Sigmoid colon (tissue), 7 donors: Measurements from ENCODE around the gene GATD1. TPM values are rescaled to one million over a fixed set of nuclear protein-coding genes. Genes with fewer than 3 reads are reported as not detected.

ENCODE experiments used
- DNase-seq: peaks from one replicate; pipeline ENCODE4 v3.0.0-alpha.2; 2019
- H3K27ac ChIP-seq, 4 donors: fragments of 200-600 bp; sonication (generic); one replicate each; pipeline ENCODE4 v1.5.1; 2016 to 2019; ENCODE audit warnings: mild to moderate bottlenecking in 1 of 4
- H3K27me3 ChIP-seq, 3 donors: fragments of 200-600 bp; sonication (generic); one replicate each; pipeline ENCODE4 v1.5.1; 2019; ENCODE audit warnings: mild to moderate bottlenecking in 1 of 3
- H3K36me3 ChIP-seq, 4 donors: fragments of 200-600 bp; sonication (generic); one replicate each; pipeline ENCODE4 v1.5.1; 2016 to 2019
- H3K4me1 ChIP-seq, 4 donors: fragments of 200-600 bp; sonication (generic); one replicate each; pipeline ENCODE4 v1.5.1; 2017 to 2019
- H3K4me3 ChIP-seq, 4 donors: fragments of 200-600 bp; sonication (generic); one replicate each; pipeline ENCODE4 v1.5.1; 2017 to 2019; ENCODE audit warnings: mild to moderate bottlenecking in 2 of 4, moderate library complexity in 1 of 4
- H3K9me3 ChIP-seq, 4 donors: fragments of 200-600 bp in 3 of 4; sonication (generic) in 3 of 4; one replicate each; pipeline versions ENCODE4 v1.5.1 to v1.6.1; 2013 to 2019
- CTCF ChIP-seq, 4 experiments: fragments of 450-650 bp in 3 of 4; fragments of 200-600 bp in 1 of 4; IDR thresholded peaks; one replicate each; pipeline ENCODE4 v1.5.1; 2016 to 2019; ENCODE audit warnings: antibody characterized with exemption in 4 of 4, mild to moderate bottlenecking in 3 of 4, moderate library complexity in 2 of 4
- EP300 ChIP-seq, 4 donors: sonication (generic); formaldehyde crosslinking; IDR thresholded peaks; one replicate each; pipeline ENCODE4 v1.6.1; 2017; ENCODE audit warnings: antibody characterized with exemption in 4 of 4
- POLR2A ChIP-seq, 2 donors: fragments of 450-650 bp; IDR thresholded peaks; one replicate each; pipeline ENCODE4 v1.6.1; 2016; ENCODE audit warnings: antibody characterized with exemption in 2 of 2, mild to moderate bottlenecking in 2 of 2, moderate library complexity in 2 of 2
- POLR2AphosphoS5 ChIP-seq, 4 donors: sonication (generic); formaldehyde crosslinking; IDR thresholded peaks; one replicate each; pipeline ENCODE4 v1.6.1; 2017; ENCODE audit warnings: antibody characterized with exemption in 4 of 4
- WGBS, 2 donors: extraction: QIAGEN DNeasy Blood & Tissue Kit; methylation state at CpG; one replicate each; pipeline ENCODE4 v1.1.7; 2013; 5-methylcytosine and 5-hydroxymethylcytosine counted together
- intact Hi-C: fragments of 100-400 bp; cut with DNase I; formaldehyde crosslinking; loops from one replicate; pipeline ENCODE4 v1.15.1; 2023
- polyA plus RNA-seq, 3 donors: library from polyadenylated mRNA; stranded (reverse); fragments of 200-250 nt; gene quantifications; one replicate each; pipeline ENCODE4 v1.2.3, GENCODE V29; 2013
- total RNA-seq, 4 donors: library from RNA; depleted of rRNA; stranded (reverse); fragments of >200 nt; gene quantifications; one replicate each; pipeline ENCODE4 v1.1.0, GENCODE V29; 2016
- donor health status: healthy with polysubstance abuse.
- donor health status: Bipolar disorder and iron deficiency.
- donor health status: healthy.

GATD1 gene
- total and polyA plus RNA-seq, 7 donors, result 6.7 to 55.9 (median 15.7) TPM

GRCh38 chr11:789943-790342 is 12.7 kb upstream of the GATD1 start, which contains the start of gene CEND1:
Gene CEND1, minus strand, starts transcription at chr11:790090. Its CDS starts 1,514 bp downstream, at chr11:788576.
- no peak within 1 kb of the TSS for H3K27ac ChIP-seq
- H3K4me3 ChIP-seq, result no peak within 1 kb of the TSS
- no peak for DNase-seq
- H3K9me3 ChIP-seq, result no peaks in the 10 kb centered on the region
- TF ChIP-seq EP300 (IDR thresholded peaks at IDR 0.05), result no peak
- no peak for TF ChIP-seq POLR2A (IDR thresholded peaks at IDR 0.05)
- no peak for TF ChIP-seq CTCF (IDR thresholded peaks at IDR 0.05)
- no peak for TF ChIP-seq POLR2AphosphoS5 (IDR thresholded peaks at IDR 0.05)
- intact Hi-C loops, result no loop called here
- peaks cover 18 to 46% (median 22%) of the 10 kb centered on the region in 3 donors for H3K27me3 ChIP-seq
- WGBS, 2 donors, result 5 to 6% methylated on average over 44 of the region's 44 CpGs
- peaks cover 0 to 12% (median 2%) of the 10 kb centered on the region in 4 donors for H3K36me3 ChIP-seq
- peaks cover 0 to 12% (median 9%) of the 10 kb centered on the region in 4 donors for H3K4me1 ChIP-seq

DNA sequence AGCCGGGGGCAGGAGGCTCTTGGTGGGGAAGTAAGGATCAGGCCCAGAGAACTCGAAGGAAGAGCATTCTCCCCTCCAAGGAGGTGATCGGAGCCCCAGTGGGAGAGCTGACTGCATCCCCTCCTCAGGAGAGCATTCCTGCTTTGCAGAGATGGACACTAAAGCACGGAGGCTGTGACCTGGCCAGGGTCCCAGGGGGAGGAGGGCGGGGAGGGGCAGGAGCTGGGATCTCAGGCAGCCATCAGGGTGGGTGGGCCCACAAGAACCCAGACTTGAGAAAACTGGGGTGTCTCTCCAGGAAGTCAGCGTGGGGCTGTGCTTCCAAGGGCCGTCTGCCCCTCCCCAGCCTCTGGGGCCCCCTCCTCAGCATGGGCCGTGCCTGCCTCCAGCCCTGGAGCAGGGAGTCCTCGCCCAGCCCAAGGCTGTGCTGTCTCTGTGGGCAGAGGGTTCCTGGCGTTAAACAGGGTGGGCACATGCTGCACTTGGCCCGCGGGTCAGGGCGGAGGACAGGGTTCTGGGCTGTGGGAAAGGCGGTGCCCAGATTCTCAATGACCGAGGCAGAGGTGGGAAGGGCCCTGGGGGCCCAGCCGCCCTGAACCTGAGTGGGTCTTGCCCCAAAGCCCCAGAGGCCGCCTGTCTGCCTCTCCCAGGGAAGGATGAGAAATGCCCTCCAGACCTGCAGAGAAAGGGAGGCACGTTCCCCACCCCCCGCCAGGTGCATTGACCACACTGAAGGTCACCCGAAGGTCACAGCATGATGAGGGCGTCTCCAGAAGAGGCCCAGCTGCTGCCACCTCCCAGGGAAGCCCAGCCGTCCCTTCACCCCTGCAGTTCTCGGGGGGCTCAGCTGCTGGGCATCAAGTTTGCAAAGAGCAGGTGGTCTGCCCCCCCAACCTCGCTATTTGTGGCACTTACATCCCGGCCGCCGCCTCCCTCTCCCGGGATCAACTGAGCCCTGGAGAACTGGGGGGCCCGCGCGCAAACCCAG is 12.0 kb upstream of the GATD1 start:
- H3K9me3 ChIP-seq, result no peaks in the 10 kb centered on the region
- no peak overlapping the region for H3K4me3 ChIP-seq
- peaks cover 0 to 8% (median 3%) of the 10 kb centered on the region in 4 donors for H3K4me1 ChIP-seq
- H3K36me3 ChIP-seq, result peaks cover 0 to 12% (median 2%) of the 10 kb centered on the region in 4 donors
- peaks cover 18 to 46% (median 22%) of the 10 kb centered on the region in 3 donors for H3K27me3 ChIP-seq
- no peak for TF ChIP-seq POLR2A (IDR thresholded peaks at IDR 0.05)
- TF ChIP-seq POLR2AphosphoS5 (IDR thresholded peaks at IDR 0.05), result no peak
- no peak for TF ChIP-seq EP300 (IDR thresholded peaks at IDR 0.05)
- no peak for TF ChIP-seq CTCF (IDR thresholded peaks at IDR 0.05)
- intact Hi-C loops, result no loop called here
- H3K27ac ChIP-seq, result no peak overlapping the region
- 21 to 37% methylated on average over 31 of the region's 31 CpGs for WGBS, 2 donors
- no peak for DNase-seq

- WGBS, 2 donors, result 37 to 57% methylated on average over 28 of the region's 28 CpGs
Measured at GRCh38 chr11:788009-788640, 10.8 kb upstream of the GATD1 start.

GRCh38 chr11:787084-787675 is 9.9 kb upstream of the GATD1 start:
- Histone ChIP-seq H3K4me1 (peaks cover 0 to 20% (median 9%) of the 10 kb centered on the region in 4 donors), H3K36me3 (peaks cover 0 to 7% (median 2%) of the 10 kb centered on the region in 4 donors), H3K27ac (no peak overlapping the region), H3K9me3 (no peaks in the 10 kb centered on the region), H3K4me3 (no peak overlapping the region), H3K27me3 (peaks cover 18 to 46% (median 22%) of the 10 kb centered on the region in 3 donors)
- no peak for TF ChIP-seq EP300 (IDR thresholded peaks at IDR 0.05)
- TF ChIP-seq CTCF (IDR thresholded peaks at IDR 0.05), result no peak
- no peak for TF ChIP-seq POLR2A (IDR thresholded peaks at IDR 0.05)
- no peak for TF ChIP-seq POLR2AphosphoS5 (IDR thresholded peaks at IDR 0.05)
- intact Hi-C loops, result no loop called here
- WGBS, 2 donors, result 84 to 91% methylated on average over 24 of the region's 24 CpGs
- DNase-seq, result no peak

More at GRCh38 chr11:788009-788640, 10.8 kb upstream of the GATD1 start:
- no peaks in the 10 kb centered on the region for H3K9me3 ChIP-seq
- no peak overlapping the region for H3K27ac ChIP-seq
- H3K27me3 ChIP-seq, result peaks cover 18 to 46% (median 22%) of the 10 kb centered on the region in 3 donors
- no peak overlapping the region for H3K4me3 ChIP-seq
- TF ChIP-seq CTCF (IDR thresholded peaks at IDR 0.05), result no peak
- intact Hi-C loops, result no loop called here
- peaks cover 0 to 15% (median 6%) of the 10 kb centered on the region in 4 donors for H3K4me1 ChIP-seq
- peaks cover 0 to 8% (median 2%) of the 10 kb centered on the region in 4 donors for H3K36me3 ChIP-seq
- no peak for DNase-seq
